ENCODE measurements around the gene RANBP1. TPM values are rescaled to one million over a fixed set of nuclear protein-coding genes. Genes with fewer than 3 reads are reported as not detected.

RANBP1 gene
- total RNA-seq, 1 donor from 2014 or later: 42.7 TPM

GRCh38 chr22:20140107-20140445 is 24.2 kb downstream of the RANBP1 start:
- ATAC-seq (no peak), DNase-seq (ENCODE audit: missing footprints) (no peak)
- intact Hi-C loops (cut with DNase I): no loop called here

GRCh38 chr22:20140521-20140964 is 24.6 kb downstream of the RANBP1 start:
- intact Hi-C loops (cut with DNase I): no loop called here
- DNase-seq (ENCODE audit: missing footprints): no peak
- no peak for ATAC-seq

GRCh38 chr22:20141186-20142077 is 25.5 kb downstream of the RANBP1 start:
- ATAC-seq: no peak
- intact Hi-C loops (cut with DNase I): no loop called here
- DNase-seq (ENCODE audit: missing footprints): no peak

- intact Hi-C loops (cut with DNase I): no loop called here
- ATAC-seq (no peak), DNase-seq (ENCODE audit: missing footprints) (no peak)
Measured at GRCh38 chr22:20142711-20143621, 27.1 kb downstream of the RANBP1 start.

- ATAC-seq (no peak), DNase-seq (ENCODE audit: missing footprints) (no peak)
- intact Hi-C loops (cut with DNase I): no loop called here
Measured at GRCh38 chr22:20143883-20144665, 28.2 kb downstream of the RANBP1 start.

- DNase-seq (ENCODE audit: missing footprints): no peak
- intact Hi-C loops (cut with DNase I): no loop called here
- ATAC-seq: no peak
Measured at GRCh38 chr22:20145206-20145831, 29.4 kb downstream of the RANBP1 start.

GRCh38 chr22:20145832-20146223 is 29.9 kb downstream of the RANBP1 start:
- intact Hi-C loops (cut with DNase I): no loop called here
- DNase-seq (ENCODE audit: missing footprints): no peak
- no peak for ATAC-seq

GRCh38 chr22:20146777-20147176 is 30.9 kb downstream of the RANBP1 start:
- no peak for DNase-seq (ENCODE audit: missing footprints)
- no peak for ATAC-seq
- intact Hi-C loops (cut with DNase I): no loop called here

GRCh38 chr22:20147237-20147988 is 31.5 kb downstream of the RANBP1 start:
- no peak for DNase-seq (ENCODE audit: missing footprints)
- intact Hi-C loops (cut with DNase I): no loop called here
- ATAC-seq: no peak

GRCh38 chr22:20148414-20148813 is 32.5 kb downstream of the RANBP1 start:
- no peak for ATAC-seq
- intact Hi-C loops (cut with DNase I): no loop called here
- no peak for DNase-seq (ENCODE audit: missing footprints)

- ATAC-seq: no peak
- no peak for DNase-seq (ENCODE audit: missing footprints)
- intact Hi-C loops (cut with DNase I): no loop called here
Measured at GRCh38 chr22:20149257-20150250, 33.6 kb downstream of the RANBP1 start.

GRCh38 chr22:20150381-20151275 is 34.7 kb downstream of the RANBP1 start, which contains the start of gene CCDC188:
TSS of gene CCDC188 (minus strand) at chr22:20151055. CDS start at chr22:20150986, 69 bp downstream.
- ATAC-seq (no peak), DNase-seq (ENCODE audit: missing footprints) (no peak)
- intact Hi-C loops (cut with DNase I): no loop called here

- ATAC-seq (no peak), DNase-seq (ENCODE audit: missing footprints) (no peak)
- intact Hi-C loops (cut with DNase I): no loop called here
Measured at GRCh38 chr22:20151276-20151588, 35.3 kb downstream of the RANBP1 start.

GRCh38 chr22:20152464-20152890 is 36.6 kb downstream of the RANBP1 start:
- intact Hi-C loops (cut with DNase I): no loop called here
- ATAC-seq (no peak), DNase-seq (ENCODE audit: missing footprints) (no peak)

GRCh38 chr22:20153945-20154344 is 38.0 kb downstream of the RANBP1 start:
- intact Hi-C loops (cut with DNase I): no loop called here
- no peak for ATAC-seq
- no peak for DNase-seq (ENCODE audit: missing footprints)
